NOMO-1 treated with dmso at 0.1 percent for 144 hours (cell line): Measurements from ENCODE around the gene CHD6.

Experiments
- DNase-seq: peaks from one replicate; lab custom pipeline; 2025; ENCODE audit not compliant: unreplicated experiment; lab: John Stamatoyannopoulos, UW

The CHD6 gene

GRCh38 chr20:41373931-41374920 lies 244.0 kb downstream of the CHD6 start:
- no peak for DNase-seq

DNA sequence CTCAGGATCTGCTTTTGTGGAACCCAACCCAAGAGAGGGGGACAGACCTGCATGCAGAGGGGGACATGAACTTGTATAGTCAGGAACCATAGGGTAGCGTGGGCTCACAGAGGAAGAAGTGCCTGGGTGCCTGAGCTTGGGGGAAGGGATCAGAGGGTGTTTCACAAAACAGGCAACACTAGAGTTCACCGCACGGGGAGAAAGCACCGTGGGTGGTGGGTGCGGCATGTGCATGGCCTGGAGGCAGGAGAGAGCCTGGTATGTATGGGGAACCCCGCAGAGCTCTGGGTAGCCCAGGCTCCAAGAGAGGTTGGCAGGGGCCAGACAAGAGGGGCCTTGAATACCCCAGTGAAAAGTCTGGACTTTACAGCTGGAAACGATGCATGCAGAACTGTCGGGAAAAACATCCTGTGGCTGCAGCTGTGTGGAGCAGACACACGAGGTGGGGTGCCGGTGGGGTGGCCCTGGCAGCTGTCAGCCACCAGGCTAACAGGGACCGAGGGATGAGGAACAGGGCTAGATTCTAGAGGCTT lies 244.9 kb downstream of the CHD6 start:
- no peak for DNase-seq

DNA sequence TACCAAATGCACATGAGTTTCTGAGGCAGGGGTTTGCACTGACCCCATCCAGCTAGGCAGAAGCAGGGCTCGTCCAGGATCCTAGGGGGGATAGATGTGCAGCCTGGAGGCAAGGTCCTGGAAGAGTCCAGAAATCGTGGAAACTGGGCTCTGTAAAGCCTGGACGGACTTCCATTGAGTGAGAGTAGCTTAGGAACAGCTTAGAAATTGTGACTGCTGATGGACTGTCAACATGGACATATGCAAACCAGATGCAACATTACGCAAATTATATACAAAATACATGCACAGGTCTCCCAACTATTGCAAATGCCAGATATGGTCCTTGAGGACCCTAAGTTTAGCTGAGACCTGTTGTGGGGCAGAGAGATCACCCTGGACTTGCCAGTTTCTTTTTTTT lies 246.8 kb downstream of the CHD6 start:
- DNase-seq: no peak

- DNase-seq: no peak
Measured at GRCh38 chr20:41370176-41370575, 248.0 kb downstream of the CHD6 start.

GRCh38 chr20:41369673-41370072 lies 248.5 kb downstream of the CHD6 start:
- no peak for DNase-seq

- DNase-seq: no peak
Measured at GRCh38 chr20:41367956-41368355, 250.2 kb downstream of the CHD6 start.

GRCh38 chr20:41367393-41367695 lies 250.8 kb downstream of the CHD6 start:
- no peak for DNase-seq

- DNase-seq: no peak
Measured at GRCh38 chr20:41366546-41367392, 251.4 kb downstream of the CHD6 start, which contains the start of gene EMILIN3. Gene EMILIN3, minus strand, starts transcription at chr20:41366818. Its CDS starts 184 bp downstream, at chr20:41366634.

DNA sequence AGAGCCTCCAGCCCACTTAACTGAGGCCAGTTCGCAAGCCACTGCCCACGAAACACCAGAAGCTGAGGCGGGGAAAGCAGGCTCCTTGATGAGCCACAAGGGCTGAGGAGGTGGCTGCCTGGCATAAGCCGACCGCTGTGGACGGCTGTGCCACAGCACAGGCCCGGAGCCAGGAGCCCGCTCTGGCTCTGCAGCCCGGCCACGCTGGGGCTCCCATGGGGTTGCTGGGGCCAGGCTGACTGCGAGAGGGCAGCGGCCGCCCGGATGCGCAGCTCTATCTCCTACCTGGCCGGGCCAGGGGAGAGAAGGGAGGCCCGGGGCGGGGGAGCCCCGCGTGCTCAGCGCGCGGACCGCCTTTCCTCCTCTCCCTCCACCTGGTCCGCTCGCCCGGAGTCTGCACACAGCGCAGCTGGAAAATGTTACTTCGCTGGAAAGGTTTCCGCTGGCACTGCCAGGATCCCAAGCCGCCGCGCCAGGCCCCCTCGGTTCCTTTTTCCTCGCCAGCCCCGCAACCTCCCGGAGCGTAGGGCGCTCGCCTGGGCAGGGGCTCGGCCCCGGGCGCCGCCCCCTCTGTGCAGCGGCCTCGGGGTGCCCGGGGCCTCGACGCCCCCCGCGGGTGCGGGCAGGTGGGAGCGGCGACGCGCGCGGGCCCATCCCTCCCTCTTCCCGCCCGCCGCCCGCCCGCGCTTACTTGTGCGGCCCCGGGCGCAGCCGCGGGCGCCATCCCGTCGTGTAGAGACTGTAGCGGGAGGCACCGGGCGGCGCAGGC lies 252.2 kb downstream of the CHD6 start:
- DNase-seq: no peak

- DNase-seq: no peak
Measured at GRCh38 chr20:41364967-41365765, 253.0 kb downstream of the CHD6 start.

GRCh38 chr20:41364236-41364855 lies 253.8 kb downstream of the CHD6 start:
- DNase-seq: no peak

DNA sequence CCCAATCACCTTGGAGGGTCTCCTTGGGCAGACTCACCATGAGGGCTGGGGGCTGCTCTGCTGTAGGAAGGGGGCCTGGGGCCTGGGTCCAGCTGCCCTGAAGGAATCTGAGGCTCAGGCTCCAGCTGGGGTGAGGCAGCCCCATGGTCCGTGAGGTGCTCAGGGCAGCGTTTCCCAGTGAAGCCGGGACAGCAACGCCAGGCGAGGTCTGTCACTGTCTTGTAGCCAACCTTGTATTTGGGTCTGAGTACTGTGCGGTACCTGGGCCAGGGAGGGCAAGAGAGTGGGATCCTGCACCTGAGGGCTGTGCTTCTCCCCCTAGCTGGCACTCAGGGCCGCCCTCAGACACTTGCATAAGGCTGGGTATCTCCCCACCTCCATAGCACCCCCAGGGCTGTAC lies 254.6 kb downstream of the CHD6 start:
- no peak for DNase-seq

DNA sequence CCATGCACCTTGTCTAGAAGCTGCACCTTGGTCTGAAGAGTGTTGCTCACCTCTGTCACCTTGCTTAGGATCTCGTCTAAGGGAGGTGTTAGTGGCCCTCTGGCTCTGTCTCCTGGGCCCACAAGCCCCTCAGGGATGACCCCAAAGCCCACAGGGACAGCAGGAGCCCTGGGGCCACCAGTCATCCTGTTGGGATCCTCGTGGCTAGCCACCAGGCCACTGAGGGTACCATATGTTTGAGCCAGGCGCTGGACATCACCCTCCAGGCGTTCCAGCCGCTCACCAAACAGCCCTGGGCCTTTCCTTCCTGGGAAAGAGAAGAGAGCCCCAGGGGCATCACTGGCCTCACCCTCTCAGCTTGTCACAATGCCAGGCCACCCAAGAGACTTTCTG lies 255.4 kb downstream of the CHD6 start:
- no peak for DNase-seq

DNA sequence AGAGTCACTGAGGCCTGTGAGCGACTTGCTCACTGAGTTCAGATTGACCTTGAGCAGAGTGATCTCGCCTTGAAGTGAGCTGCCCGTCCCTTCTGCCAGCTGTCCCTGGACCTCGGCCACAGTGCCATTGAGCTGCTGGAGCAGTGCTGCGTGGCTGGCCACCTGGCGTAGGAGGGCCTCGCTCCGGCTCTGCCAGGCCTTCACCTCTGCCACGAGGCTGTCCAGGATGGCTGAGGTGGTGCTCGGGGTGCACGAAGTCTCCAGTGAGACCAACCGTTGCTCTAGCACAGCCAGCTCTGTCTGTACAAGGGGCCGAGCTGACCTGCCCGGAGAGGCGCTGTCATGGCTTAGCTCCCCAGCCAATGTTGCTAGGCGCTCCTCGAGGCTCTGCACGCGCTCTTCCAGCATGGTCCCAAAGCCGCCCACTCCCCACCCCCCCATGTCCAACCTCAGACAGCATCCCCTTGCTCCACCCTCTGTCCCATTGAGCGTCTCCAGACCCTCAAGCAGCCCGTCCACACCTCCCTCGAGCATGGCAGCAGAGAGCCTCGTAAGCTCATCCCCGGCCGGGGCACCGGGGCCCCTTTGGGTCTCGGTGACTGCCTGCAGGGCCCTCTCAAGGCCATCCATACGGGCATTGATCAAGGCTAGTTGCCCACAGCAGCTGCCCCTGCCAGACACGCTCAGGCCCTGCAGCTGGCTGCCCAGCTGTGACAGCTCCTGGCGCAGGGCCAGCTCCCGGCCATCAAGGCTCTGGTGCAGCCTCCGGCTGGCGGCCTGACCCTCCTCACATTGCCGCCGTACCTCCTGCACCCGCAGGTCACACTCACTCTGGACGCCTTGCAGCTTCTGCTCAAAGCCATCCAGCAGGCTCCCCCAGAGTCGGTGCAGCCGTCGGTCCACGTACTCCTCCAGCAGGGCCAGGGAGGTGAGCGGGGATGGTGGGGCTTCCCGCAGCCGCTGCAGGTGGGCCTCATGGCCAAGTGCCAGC lies 256.1 kb downstream of the CHD6 start:
- DNase-seq: no peak

GRCh38 chr20:41360831-41361756 lies 257.1 kb downstream of the CHD6 start:
- no peak for DNase-seq

DNA sequence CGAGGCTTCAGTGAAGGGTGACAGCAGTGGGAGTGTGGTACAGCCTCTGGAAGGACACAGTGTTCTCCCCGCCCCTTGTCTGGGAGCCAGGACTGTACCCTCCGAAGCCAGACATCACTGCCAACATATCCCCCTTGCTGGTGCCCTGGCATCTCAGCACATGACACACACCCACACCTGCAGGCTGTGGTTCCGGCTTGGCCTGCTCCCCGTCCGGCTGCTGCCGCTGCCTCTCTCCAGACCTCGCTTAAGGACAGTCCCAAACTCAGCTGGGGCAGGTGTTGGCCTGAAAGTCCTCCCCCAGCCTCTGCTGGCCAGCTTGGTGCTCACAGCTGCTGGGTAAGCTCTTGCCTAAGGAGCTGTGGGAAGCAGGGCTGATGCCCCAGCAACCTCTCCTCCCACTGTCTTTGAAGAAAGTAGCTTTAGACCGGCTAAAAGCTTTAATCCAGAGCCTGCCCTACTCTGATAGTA lies 258.6 kb downstream of the CHD6 start:
- no peak for DNase-seq

DNA sequence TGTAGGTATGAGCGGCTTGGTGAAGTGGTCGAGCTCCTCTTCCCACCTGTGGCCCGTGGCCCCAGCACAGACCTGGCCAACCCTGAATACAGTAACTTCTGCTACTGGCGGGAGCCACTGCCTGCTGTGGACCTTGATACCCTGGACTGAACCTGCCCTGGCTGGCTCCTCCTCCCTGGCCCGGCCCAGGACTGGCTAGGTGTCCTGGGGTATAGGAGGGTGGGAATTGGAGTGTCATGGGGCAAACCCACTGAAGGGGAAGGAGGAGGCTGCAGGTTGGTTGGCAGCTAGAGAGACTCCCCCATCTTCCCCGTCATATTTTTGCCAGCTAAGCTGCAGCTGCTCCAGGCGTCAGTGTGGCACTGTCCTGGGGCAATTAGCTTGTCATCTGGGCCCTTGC lies 259.5 kb downstream of the CHD6 start:
- no peak for DNase-seq
